SKM-1 treated with dmso at 0.1 percent for 144 hours (cell line): ENCODE measurements around the gene KDSR.

Experiments
- DNase-seq: peaks from one replicate; lab custom pipeline; 2025; ENCODE audit not compliant: unreplicated experiment; lab: John Stamatoyannopoulos, UW

Gene KDSR

DNA sequence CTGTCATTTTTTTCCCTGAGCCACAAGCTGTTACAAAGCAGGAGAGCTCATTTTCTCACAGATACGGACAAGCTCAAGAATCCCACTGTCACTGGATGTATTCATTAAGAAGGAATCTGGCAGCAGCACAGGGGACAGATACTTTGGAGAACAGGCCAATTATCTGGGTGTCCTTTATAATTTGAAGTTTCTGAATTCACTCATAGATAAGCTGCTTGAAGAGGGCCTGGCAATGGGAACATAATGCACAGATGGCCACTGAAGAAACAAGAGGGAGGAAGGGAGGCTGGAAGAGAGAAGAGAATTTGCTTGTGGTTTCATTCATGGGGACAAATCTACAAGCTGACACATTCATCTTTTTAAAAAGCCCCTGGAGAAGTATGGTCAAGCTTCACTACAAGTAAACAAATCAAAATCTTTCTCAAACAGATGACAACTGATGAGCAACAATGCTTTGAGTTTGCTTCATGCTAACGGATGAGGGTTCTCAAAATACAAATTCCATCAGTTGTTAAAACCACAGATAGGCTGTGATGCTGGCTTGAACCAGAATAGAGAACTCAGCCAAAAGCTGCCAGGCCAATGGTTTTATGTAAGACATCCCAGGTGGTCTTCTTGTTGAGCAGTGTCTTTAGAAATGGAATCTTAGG is 59.3 kb downstream of the KDSR start:
- DNase-seq = no peak

DNA sequence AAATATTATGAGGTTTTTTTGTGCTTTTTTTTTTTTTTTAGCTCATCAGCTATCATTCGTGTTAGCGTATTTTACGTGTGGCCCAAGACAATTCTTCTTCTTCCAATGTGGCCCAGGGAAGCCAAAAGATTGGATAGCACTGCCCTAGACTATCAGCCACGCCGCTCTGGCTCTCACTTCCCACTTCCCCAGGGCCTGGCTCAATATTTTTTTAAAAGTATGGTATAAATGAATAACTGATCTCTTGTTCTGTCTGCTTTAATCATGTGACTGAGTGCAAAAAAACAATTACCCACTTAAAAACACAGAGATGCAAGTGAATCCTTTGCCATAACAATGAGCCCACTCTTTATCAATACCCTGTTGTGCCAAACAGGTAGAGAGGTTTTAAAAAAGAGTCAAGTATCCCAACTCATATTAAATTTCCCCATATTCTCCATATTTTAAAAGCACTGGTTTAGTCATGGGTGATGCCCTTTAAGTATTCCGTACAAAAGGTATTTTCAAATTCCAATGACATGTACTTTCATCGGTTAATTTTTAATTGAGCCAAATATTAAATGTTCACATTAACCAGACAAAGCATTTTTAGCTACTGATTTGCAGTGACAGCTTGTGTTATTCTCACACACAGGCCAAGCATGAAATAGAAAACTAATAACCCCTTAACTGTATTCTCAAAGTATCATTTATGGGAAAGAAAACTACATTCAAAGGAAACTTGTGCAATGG is 60.0 kb downstream of the KDSR start:
- DNase-seq = no peak

DNA sequence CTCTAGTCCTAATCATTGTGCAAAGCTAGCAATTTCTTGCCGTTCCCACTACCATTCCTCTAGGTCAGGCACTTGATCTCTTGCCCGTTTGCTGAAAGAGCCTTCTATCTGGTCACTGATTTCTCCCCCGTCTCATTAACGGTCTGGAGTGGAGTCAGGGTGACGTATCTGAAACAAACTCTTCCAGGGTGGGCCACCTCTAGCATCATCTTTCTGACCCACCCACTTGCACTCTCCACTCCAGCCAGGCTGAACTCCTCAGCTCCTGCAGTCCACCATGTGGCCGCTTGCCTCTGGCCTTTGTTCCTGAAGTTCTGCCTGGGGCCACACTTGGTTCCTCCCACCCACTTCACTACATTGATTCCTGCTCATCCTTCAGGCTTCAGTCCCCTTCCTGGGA is 60.8 kb downstream of the KDSR start:
- DNase-seq = no peak

DNA sequence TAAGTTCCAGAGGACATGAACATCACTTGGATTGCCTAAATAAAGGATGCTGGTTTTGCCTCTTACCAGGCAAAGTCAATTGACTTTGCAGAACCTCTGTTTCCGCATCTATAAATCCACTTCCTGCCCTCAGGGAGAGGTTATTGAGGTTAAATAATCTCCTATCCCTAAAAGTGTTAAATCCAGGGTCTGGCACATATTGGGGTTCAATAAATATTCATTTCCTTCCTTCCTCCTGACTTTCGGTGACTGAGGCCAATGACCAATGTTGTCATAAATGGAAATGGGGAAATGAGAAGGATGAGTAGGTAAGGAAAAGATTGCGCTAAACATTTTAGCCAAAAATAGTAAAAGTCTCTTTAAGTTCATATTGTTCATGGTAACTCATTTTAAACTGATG is 63.5 kb downstream of the KDSR start:
- peak; percentile 26 for DNase-seq

DNA sequence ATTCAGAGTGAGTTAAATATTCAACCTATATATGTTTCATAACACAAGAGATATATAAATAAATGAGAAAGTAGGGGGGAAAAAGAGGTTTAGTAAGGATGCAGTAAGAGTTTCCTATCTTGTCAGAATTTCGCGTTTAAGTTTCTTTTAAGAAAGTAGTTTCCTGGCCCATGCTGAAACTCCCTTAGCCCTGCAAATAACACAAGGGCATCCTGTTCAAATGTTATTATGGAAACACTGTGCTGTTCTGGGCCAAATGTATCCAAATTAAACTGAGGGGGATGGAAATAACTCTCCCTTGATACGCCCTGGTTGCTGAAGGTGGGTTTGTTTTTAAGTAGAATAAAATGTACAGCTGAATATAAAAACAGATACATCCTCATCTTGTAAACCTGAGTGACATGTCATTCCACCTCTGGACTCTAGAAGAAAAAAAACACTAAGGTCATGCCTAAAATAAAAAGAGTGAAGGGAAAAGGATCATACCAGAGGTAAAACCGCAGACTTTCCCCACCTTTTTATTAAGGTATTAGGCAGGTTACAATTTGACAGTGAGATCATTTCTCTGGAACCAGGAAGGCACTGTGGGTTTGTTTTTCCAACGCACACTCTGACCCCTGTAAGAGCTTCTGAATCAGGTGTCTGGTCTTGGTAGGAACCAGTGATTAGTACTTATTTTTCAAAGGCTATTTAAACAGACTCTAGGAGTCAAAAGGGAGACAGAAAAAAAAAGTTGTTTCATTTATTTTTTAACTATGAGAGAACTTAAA is 64.2 kb downstream of the KDSR start:
- DNase-seq = no peak

DNA sequence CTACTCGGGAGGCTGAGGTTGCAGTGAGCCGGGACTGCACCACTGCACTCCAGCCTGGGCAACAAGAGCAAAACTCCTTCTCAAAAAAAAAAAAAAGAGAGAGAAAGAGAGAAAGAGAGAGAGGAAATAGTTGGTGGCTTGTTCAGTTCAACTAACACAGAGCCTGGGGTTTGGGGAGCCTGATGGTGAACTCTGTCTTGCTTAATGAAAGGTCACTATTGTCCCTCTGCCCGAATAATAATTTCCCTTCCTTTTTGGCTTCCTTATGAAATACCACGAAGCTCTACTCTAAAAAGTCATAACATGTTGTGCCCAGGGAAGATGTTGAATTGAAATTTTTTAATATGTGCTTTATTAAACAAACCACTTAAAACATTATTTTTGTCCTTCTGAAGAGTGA is 64.8 kb downstream of the KDSR start:
- no peak for DNase-seq

DNA sequence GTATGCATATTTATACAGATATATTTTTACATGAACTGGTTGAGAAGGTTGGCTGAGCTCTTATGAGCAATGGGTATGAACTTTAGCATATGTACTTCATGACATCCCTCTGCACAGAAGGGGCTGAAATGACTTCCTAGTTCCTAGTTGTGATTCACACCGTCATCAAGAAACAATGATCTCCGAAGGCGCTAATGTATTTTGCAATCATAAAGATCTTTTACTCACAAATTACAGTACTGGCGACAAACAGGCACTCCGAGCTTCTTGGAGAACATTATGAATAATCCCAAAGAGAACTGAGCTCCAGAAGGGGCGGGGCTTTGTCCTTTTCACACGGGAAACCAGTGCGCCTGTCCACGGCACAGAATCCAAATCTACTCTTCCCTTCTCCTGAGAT is 65.6 kb downstream of the KDSR start:
- no peak for DNase-seq

DNA sequence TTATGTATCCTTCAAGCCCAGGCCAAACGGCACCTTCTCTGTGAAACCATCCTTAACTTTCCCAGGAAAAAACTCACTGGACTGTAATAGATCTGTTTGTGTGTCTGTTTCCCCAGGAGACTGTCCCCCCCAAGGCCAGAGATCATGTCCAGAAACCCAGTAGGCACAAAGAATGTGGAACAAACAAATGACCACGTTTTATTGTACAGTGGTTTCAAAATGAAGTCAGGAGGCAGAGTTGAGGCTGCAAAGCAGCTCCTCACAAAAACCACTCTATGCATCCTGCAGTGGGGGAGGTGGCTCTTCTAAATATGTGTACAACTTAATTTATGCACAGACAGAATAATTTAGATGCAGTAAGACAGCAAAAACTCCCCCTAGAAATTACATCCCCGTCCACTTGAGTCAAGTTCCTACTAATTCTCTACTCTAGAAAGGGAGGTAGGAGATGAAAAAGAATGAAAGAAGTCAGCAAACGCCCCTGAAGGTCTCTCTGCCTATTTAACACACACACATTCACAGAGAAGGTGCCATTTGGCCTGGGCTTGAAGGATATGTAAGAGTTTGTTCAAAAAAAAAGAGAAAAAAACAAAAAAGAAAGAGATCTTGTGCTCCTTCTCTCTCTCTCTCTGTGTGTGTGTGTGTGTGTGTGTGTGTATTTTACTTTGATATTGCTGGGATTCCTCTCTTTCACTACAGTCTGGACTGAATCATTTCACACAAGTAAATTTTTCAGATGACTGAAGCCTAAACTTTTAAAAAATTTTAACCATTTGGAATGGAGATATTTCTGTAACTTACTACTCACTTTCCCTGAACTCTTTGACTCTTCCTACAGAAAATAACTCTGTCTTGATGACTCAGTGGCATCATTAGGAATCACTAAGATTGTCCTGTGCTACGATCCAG is 66.9 kb downstream of the KDSR start:
- no peak for DNase-seq

DNA sequence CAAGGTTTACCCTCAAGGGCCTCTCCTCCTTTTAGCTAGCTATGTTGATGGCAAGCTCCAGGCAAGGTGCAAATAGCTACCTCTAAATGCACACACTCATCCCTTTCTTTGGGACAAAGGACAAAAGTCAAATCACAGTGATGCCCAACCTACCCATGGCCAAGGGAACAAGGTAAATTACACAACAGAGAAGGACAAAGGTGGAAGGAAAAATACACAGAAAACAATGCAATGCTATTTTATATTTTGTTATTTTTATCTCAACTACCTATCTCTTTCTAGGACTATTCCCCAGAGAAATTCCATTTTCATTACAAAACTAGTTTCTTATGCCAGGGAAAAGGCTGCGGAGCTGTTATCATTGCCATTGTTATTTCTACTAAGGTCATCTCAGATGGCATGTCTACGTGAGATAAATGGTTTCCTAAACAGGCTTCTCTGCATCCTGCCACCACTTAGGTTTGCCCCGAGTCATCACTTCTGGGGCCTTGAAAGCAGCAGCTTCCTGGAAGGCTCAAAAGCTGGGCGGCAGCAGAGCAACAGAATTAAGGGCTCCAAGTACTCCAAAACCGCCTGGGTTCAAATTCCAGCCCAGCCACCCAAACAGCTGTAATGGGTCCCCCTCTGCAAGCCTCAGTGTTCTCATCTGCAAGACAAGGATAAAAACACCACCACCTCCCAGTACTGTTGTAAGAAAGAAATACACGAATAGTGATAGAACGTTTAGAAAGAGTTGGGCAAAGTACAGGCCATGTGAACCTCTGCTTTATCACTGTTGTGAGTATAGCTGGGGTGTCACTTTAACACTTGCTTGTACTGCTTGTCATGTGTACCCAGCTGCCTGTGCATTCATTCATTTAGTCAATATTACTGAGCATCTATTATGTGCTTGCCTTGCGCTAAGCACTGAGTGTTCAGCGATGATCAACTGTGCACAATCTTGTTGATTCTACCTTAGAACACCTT is 68.3 kb downstream of the KDSR start:
- DNase-seq = no peak

DNA sequence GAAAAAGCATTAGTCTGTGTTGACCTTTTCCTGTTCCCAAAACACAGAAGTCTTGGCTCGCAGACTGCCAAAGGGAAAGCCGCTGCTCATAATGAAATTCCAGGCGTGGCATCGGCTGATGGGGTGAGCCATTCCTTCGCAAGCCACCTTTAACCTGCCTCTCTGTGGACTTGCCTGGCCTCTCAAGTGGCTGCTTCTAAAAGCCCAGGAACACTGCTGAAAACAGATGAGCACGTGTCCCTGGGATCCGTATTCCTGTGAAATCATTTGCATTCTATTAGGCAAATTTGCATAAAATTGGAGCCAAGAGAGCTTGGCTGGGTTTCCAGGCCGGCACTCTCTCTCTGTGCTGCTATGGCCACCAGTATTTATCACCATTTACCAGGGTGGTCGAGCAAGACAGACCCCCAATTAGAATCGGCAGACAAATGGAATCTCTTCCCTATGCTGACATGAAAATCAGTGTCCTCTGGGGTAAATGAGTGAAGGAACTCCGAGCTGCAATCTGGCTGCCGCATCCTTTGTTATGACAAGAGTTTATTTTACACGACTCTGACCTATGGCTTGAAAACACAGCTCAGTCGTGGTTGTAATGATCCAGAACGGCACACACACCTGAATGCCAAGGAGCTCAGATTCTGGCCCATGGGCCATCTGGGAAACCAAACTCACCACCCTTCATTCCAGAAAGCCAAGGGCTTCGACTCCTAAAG is 69.2 kb downstream of the KDSR start:
- no peak for DNase-seq

DNA sequence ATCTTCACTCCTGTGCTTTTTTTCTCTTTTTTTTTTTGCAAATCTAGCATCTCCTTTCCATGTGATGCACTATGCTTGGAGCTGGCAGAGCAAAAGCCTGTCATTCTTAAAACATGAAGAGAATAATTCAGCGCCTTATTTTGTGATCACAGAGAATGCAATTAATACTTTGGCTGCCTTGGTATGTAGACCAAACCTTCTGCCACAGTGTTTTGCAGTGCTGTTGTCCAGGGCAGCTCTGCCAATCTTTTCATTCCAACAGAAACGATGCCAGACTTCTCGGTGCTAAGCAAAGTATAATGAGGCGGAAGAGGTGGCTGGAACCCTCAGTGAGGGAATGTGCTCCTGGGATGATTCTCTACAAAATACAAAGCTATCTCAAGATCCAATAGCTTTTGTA is 73.1 kb downstream of the KDSR start:
- no peak for DNase-seq

DNA sequence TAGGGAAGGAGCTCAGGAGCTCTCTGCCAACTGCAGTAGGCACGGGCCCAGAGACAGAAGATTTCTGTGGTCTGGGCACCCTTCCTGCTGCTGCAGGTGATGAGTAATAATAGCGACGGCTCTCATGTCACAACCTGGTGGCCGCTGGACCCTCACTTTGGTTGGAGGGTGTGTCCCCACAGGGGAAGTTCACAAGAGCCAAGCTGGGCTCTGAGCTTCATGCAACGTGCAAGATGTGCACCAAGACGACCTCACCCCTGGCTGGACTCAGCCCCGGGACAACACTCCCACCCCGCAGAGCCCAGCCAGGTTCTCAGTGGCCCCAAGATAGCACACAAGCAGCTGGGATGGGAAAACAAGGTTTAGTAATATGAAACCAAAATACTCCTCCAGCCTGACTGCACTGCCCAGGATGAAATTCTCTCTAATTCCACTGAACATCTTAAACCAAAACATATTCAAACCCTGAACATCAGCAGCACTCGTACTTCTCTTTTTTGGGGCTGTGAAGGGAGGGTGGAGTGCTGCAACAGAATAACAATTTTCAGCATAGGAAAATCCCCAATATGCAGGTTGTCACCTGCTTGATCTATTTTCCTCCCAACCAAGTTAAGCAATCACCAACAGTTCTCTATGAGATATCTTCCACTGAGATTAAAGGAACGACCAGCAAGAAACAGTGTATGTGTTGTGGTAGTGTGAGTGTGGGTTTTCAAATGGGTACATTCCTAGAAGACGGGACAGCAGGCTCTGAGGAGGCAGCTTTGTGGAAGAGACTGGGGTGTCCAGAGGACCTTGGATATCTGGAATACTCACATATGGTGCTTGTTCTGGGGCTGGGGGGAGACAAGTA is 73.9 kb downstream of the KDSR start:
- DNase-seq = no peak

DNA sequence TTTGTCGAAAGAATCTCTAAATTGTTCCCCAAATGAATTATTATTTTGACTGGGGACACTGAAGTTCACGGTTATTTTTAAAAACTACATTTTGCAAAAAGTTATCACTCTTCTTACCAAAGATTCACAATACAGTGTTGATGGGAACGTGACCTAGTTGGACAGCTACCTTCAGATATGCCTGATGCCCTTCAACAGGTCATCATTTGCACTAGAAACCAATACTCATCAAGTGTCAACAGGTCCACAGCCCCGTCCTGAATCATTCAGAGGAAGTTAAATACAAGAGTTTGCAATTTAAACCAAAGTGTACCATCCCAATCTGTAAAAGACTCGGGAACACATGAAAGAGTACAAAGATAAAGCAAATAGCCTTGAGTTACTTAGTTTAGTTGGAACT is 75.7 kb downstream of the KDSR start:
- DNase-seq = no peak

DNA sequence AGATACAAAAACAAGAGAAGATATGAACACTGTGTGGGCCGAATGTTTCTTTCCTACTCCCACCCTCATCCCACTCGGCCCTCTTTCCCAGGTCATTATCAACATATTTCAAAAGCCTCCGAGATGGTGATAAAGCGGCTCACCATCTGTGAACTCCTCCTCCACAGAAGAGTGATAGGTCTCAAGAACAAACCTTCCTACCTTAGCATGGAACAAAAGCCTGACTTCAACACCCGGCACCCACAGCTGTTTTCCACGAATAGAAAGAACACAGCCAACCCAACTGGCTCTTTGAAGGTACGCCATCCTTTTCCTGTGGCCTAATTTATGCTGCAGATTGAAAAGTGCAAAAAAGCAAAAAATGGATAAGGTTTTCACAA is 76.2 kb downstream of the KDSR start:
- DNase-seq = no peak

DNA sequence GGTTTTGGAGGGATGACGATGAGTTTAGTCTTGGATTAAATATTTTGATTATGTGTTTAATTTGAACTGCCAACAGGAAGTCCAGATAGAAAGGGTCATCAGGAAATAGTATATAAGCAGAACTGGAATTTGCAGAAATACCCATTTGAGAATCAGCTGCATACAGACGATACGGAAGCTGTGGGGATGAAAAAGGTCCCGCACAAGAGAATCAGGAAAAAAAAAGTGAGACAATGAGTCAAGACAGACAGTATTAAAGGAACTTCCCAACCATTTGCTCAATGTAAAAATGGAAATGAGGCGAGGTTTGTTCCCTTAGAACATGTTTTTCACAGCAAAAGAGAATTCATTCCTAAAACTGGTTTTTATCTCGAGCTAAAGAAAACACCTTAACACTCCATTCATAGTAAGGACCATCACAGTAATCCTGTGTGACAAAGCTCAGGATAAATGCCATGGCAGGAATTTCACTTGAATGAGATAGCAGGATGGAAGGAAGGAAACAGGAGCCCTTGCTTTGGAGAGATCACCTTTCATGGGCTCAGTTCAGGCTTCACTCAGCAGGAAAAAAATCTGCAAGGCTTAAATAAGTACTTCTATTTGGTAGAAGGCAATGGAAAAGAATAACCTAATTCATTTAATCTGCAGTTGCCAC is 76.7 kb downstream of the KDSR start:
- no peak for DNase-seq

DNA sequence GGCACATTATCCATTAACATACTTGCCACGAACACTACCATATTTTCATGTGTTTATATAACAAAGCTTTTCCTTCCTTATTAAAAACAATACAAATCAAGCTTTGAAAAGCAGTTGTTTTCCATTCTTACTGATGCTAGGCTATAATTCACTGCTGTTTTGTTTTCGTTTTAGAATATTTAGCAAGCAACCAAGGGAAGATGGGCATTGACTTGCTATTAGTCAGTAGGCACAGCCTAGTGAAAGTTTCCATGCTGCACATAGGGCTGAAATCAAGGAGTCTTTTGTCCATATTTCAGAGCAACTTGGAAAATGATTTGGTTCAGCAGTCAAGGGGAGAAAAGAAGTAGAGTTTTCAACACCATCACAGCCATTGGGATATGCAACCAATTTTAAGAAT is 78.7 kb downstream of the KDSR start:
- DNase-seq = no peak

DNA sequence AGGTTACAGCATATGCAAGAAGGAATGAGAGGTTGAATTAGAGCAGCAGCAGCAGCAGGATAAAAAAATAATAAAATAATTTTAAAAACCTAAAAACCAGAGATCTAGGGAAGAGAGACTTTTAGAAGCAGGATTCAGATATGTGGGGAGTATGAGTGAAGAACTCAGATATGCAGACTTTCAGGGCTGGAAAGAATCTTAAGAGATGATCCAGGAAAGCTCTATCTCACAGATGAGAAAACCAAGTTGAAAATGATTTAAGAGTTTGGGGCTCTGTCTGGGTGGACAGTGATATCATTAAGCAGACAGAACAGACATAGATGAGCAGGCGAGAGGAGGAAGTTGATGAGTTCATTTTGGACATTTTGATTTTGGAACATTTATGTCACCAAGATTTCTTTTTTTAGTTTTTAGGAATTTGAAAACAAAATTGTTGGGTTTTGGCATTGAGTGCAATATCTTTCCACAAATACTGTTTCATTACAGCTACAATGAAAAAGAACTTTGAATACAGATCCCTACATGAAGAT is 79.2 kb downstream of the KDSR start:
- DNase-seq = no peak

DNA sequence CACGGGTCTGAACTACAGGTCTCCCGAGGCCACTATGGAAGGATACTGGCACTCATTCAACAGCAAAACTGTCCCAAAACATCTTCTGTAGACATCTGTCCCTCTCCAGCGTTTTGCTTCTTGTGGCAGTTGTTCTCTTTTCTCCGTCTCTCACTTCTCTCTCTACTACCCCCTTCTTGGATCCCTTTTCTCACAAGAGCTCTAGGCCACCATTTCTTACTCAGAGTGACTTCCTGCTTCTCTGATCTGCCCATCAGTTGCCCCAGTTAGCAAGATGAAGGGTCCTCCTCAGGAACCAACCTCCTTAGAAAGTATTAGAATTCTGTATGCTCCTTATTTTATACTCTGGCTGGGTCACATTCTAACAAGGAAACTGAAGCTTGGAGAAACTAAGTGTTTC is 80.1 kb downstream of the KDSR start:
- no peak for DNase-seq
